Liver (tissue), 9 donors: ENCODE measurements around the gene FLVCR2. TPM values are rescaled to one million over a fixed set of nuclear protein-coding genes. Genes with fewer than 3 reads are reported as not detected.
A peak's percentile ranks its signal among the peaks of the same experiment; 100 is the strongest.

Experiments
- DNase-seq: peaks from one replicate; pipeline ENCODE4 v3.0.0-alpha.2; 2017; ENCODE audit warnings: low spot score
- H3K27ac ChIP-seq, 2 donors: one replicate each; pipeline ENCODE4 v1.7.0; 2013; ENCODE audit warnings: inconsistent platforms in 2 of 2, low read length in 2 of 2, control low read depth in 1 of 2, low read depth in 1 of 2, mild to moderate bottlenecking in 1 of 2
- H3K27me3 ChIP-seq, 4 donors: one replicate each; pipeline versions ENCODE4 v1.6.1 to v1.7.0; 2013; ENCODE audit warnings: low read length in 3 of 4, inconsistent platforms in 1 of 4, mild to moderate bottlenecking in 1 of 4, moderate library complexity in 1 of 4; ENCODE audit not compliant: control insufficient read depth in 4 of 4, insufficient read depth in 4 of 4
- H3K36me3 ChIP-seq, 4 donors: one replicate each; pipeline versions ENCODE4 v1.6.1 to v1.7.0; 2013; ENCODE audit warnings: low read length in 3 of 4, mild to moderate bottlenecking in 3 of 4, low read depth in 1 of 4, moderate library complexity in 1 of 4; ENCODE audit not compliant: control insufficient read depth in 4 of 4, insufficient read depth in 3 of 4
- H3K4me1 ChIP-seq, 4 donors: one replicate each; pipeline versions ENCODE4 v1.6.1 to v1.7.0; 2013; ENCODE audit warnings: low read length in 3 of 4, mild to moderate bottlenecking in 3 of 4, moderate library complexity in 1 of 4; ENCODE audit not compliant: control insufficient read depth in 4 of 4, insufficient read depth in 4 of 4
- H3K4me3 ChIP-seq, 3 donors: one replicate each; pipeline versions ENCODE4 v1.6.1 to v1.7.0; 2013; ENCODE audit warnings: low read length in 3 of 3, control low read depth in 1 of 3, low read depth in 1 of 3, mild to moderate bottlenecking in 1 of 3
- H3K9ac ChIP-seq, 2 donors: one replicate each; pipeline ENCODE4 v1.7.0; 2013; ENCODE audit warnings: low read length in 2 of 2, mild to moderate bottlenecking in 2 of 2, moderate library complexity in 2 of 2, control low read depth in 1 of 2, low read depth in 1 of 2
- H3K9me3 ChIP-seq, 4 donors: one replicate each; pipeline versions ENCODE4 v1.6.1 to v1.7.0; 2013; ENCODE audit warnings: low read length in 3 of 4; ENCODE audit not compliant: control insufficient read depth in 4 of 4
- CTCF ChIP-seq: fragments of 150-350 bp; IDR thresholded peaks from 2 replicates; pipeline ENCODE4 v1.5.1; 2017; ENCODE audit warnings: improper control_type of control experiment, low read depth, low read length; ENCODE audit not compliant: missing input control
- EGR1 ChIP-seq, 2 donors: IDR thresholded peaks; 2 replicates each; pipeline ENCODE4 v1.6.1; 2016 to 2018; ENCODE audit warnings: antibody characterized with exemption in 2 of 2, low read depth in 2 of 2
- FOXA1 ChIP-seq: IDR thresholded peaks from 2 replicates; pipeline ENCODE4 v1.6.1; 2016; ENCODE audit warnings: antibody characterized with exemption
- FOXA2 ChIP-seq: IDR thresholded peaks from 2 replicates; pipeline ENCODE4 v1.6.1; 2016; ENCODE audit warnings: antibody characterized with exemption
- GABPA ChIP-seq, 2 donors: IDR thresholded peaks in 1 of 2; conservative IDR thresholded peaks in 1 of 2; 2 replicates each; pipeline ENCODE4 v1.6.1; 2016; ENCODE audit warnings: antibody characterized with exemption in 2 of 2, mild to moderate bottlenecking in 1 of 2, moderate library complexity in 1 of 2
- HNF4A ChIP-seq, 2 donors: conservative IDR thresholded peaks; 2 replicates each; pipeline ENCODE4 v1.6.1; 2016; ENCODE audit warnings: antibody characterized with exemption in 2 of 2, mild to moderate bottlenecking in 2 of 2
- HNF4G ChIP-seq: IDR thresholded peaks from 2 replicates; pipeline ENCODE4 v1.6.1; 2016; ENCODE audit warnings: antibody characterized with exemption
- JUND ChIP-seq, 2 donors: IDR thresholded peaks; 2 replicates each; pipeline ENCODE4 v1.6.1; 2016; ENCODE audit warnings: antibody characterized with exemption in 2 of 2
- NR2F2 ChIP-seq: IDR thresholded peaks from 2 replicates; pipeline ENCODE4 v1.6.1; 2016; ENCODE audit warnings: antibody characterized with exemption
- RAD21 ChIP-seq, 2 donors: IDR thresholded peaks; 2 replicates each; pipeline ENCODE4 v1.6.1; 2016; ENCODE audit warnings: antibody characterized with exemption in 2 of 2, mild to moderate bottlenecking in 2 of 2
- REST ChIP-seq: IDR thresholded peaks from 2 replicates; pipeline ENCODE4 v1.6.1; 2016; ENCODE audit warnings: antibody characterized with exemption, mild to moderate bottlenecking
- RXRA ChIP-seq, 2 donors: IDR thresholded peaks; 2 replicates each; pipeline ENCODE4 v1.6.1; 2017 to 2018; ENCODE audit warnings: antibody characterized with exemption in 2 of 2, mild to moderate bottlenecking in 1 of 2
- SP1 ChIP-seq: IDR thresholded peaks from 2 replicates; pipeline ENCODE4 v1.6.1; 2018; ENCODE audit warnings: antibody characterized with exemption, mild to moderate bottlenecking
- TAF1 ChIP-seq: conservative IDR thresholded peaks from 2 replicates; pipeline ENCODE4 v1.6.1; 2016; ENCODE audit warnings: antibody characterized with exemption, mild to moderate bottlenecking
- YY1 ChIP-seq: IDR thresholded peaks from 2 replicates; pipeline ENCODE4 v1.6.1; 2016; ENCODE audit warnings: antibody characterized with exemption, mild to moderate bottlenecking
- ZBTB33 ChIP-seq: IDR thresholded peaks from 2 replicates; pipeline ENCODE4 v1.6.1; 2016; ENCODE audit warnings: antibody characterized with exemption
- WGBS: extraction: QIAGEN DNeasy Blood & Tissue Kit; methylation state at CpG from one replicate; pipeline ENCODE4 v1.1.7; 2013; 5-methylcytosine and 5-hydroxymethylcytosine counted together
- polyA plus RNA-seq, 2 donors: library from polyadenylated mRNA; stranded (reverse) in 1 of 2; unstranded in 1 of 2; fragments of 200-250 nt in 1 of 2; fragments of >200 nt in 1 of 2; fragmentation: Nextera tagmentation in 1 of 2; extraction: Ambion mirVana in 1 of 2; gene quantifications; one replicate each; pipeline versions ENCODE4 v1.2.1 to v1.2.3, GENCODE V29; 2013 to 2015
- total RNA-seq, 2 donors: library from RNA; depleted of rRNA; stranded (reverse); fragments of >200 nt; gene quantifications; one replicate each; pipeline ENCODE4 v1.2.3, GENCODE V29; 2014
- TF ChIP-seq, protein P1 (sequence below): IDR thresholded peaks from 2 replicates; pipeline ENCODE4 v1.6.1; 2016; ENCODE audit warnings: antibody characterized with exemption
- TF ChIP-seq, protein P2 (sequence below): IDR thresholded peaks from 2 replicates; pipeline ENCODE4 v1.6.1; 2016; ENCODE audit warnings: antibody characterized with exemption
- donor health status: healthy.
- donor health status: healthy.
- donor health status: healthy.
- donor health status: healthy.
- donor health status: healthy.

FLVCR2 gene
- total and polyA plus RNA-seq, 4 donors: 8.7 to 13.1 (median 11.3) TPM

DNA sequence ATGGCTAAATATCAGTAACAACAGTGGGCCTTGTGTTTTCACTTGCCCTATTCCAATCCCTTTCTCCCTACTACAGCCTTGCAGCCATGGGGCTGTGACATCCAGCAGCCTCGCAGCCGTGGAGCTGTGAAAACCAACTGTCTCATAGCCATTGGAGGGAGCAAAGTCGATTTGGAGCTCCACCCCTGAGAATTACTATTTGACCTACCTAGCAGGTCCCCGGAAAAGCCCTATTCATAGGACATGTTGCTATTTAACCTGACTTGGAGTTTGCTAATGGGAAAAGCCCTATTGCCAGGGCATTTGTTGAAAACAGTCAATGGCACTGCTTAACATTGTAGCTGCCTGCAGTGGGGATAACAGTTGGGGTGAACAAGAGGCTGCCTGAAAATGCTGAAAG, 49.0 kb downstream of the FLVCR2 start:
- Histone ChIP-seq H3K36me3 (no peaks in the 10 kb centered on the region), H3K27me3 (no peaks in the 10 kb centered on the region), H3K4me1 (peaks cover 8 to 24% (median 18%) of the 10 kb centered on the region in 4 donors), H3K9me3 (no peaks in the 10 kb centered on the region), H3K9ac (no peak overlapping the region), H3K27ac (peak overlapping the region; percentile 58 to 78), H3K4me3 (no peak overlapping the region)
- TF ChIP-seq GABPA (IDR thresholded peaks at IDR 0.05 in 1 of 2, conservative IDR thresholded peaks at IDR 0.05 in 1 of 2): no peak
- TF ChIP-seq SP1: peak; percentile 53
- peak in 1 of 2 donors; percentile 12 for TF ChIP-seq EGR1 (IDR thresholded peaks at IDR 0.05; ENCODE audit: low read depth in 2 of 2)
- TF ChIP-seq FOXA1: no peak
- TF ChIP-seq JUND (IDR thresholded peaks at IDR 0.05): peak in 1 of 2 donors; percentile 30
- TF ChIP-seq HNF4G: peak; percentile 76
- TF ChIP-seq RAD21 (IDR thresholded peaks at IDR 0.05): peak; percentile 28 to 63
- peak; percentile 51 for TF ChIP-seq ZBTB33
- TF ChIP-seq FOXA2: no peak
- peak; percentile 80 for TF ChIP-seq YY1
- TF ChIP-seq TAF1: no peak
- TF ChIP-seq HNF4A (conservative IDR thresholded peaks at IDR 0.05): peak; percentile 86
- no peak for TF ChIP-seq REST
- no peak for TF ChIP-seq NR2F2
- no peak for TF ChIP-seq CTCF
- TF ChIP-seq, protein P1, sequence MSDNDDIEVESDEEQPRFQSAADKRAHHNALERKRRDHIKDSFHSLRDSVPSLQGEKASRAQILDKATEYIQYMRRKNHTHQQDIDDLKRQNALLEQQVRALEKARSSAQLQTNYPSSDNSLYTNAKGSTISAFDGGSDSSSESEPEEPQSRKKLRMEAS: peak; percentile 38
- TF ChIP-seq, protein P2, sequence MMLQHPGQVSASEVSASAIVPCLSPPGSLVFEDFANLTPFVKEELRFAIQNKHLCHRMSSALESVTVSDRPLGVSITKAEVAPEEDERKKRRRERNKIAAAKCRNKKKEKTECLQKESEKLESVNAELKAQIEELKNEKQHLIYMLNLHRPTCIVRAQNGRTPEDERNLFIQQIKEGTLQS: no peak
- peak; percentile 51 to 75 for TF ChIP-seq RXRA (IDR thresholded peaks at IDR 0.05)
- WGBS: 33% methylated on average over 4 of the region's 4 CpGs
- DNase-seq: no peak
